Stimulated activated naive CD8-positive, alpha-beta T cell treated with anti-CD3 and anti-CD28 coated beads, Interleukin-15, Interleukin-2, amounts not matched to agents 100 U/mL and 50 U/mL, for 24 hours (primary cell): ENCODE data around the gene MYLK.

Experiments
- ATAC-seq: fragments of 150-1000 bp; cut with Tn5 transposase; one replicate; pipeline ENCODE4 v1.10.0; 2021
- DNase-seq: peaks from one replicate; pipeline ENCODE4 v3.0.0; 2021

MYLK gene

GRCh38 chr3:123769356-123769743, 114.8 kb downstream of the MYLK start:
- DNase-seq (no peak), ATAC-seq (no peak)

GRCh38 chr3:123768480-123769355, 115.4 kb downstream of the MYLK start:
- no peak for DNase-seq
- ATAC-seq = no peak

- ATAC-seq = no peak
Measured at GRCh38 chr3:123767564-123768292, 116.4 kb downstream of the MYLK start.

GRCh38 chr3:123767009-123767372, 117.1 kb downstream of the MYLK start:
- DNase-seq = no peak
- ATAC-seq = no peak

More at GRCh38 chr3:123767564-123768292, 116.4 kb downstream of the MYLK start:
- DNase-seq = no peak

- no peak for ATAC-seq
- DNase-seq = no peak
Measured at GRCh38 chr3:123766193-123767008, 117.7 kb downstream of the MYLK start.

DNA sequence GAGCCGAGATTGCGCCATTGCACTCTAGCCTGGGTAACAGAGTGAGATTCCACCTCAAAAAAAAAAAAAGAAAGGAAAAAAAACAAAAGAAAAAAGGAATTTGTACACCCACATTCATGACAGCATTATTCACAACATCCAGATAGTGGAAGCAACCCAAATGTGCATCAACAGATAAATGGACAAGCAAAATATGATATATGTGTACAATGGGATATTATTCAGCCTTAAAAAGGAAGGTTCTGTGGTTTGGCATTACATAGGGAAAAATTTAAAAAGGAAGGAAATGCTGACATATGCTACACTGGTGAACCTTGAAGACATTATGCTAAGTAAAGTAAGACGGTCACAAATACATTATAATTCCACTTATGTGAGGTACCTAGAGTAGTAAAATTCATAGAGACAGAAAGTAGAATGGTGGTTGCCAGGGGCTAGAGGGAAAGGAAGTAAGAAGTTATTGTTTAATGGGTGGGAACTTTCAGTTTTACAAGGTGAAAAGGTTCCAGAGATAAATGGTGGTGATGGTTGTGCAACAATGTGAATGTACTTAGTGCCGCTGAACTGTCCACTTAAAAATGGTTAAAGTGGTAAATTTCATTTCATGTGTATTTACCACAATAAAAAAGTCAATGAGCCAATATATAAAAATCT, 118.5 kb downstream of the MYLK start:
- DNase-seq = no peak

GRCh38 chr3:123764647-123765046, 119.5 kb downstream of the MYLK start:
- no peak for DNase-seq

More for the DNA sequence above, 118.5 kb downstream of the MYLK start:
- ATAC-seq = no peak

GRCh38 chr3:123762805-123763204, 121.3 kb downstream of the MYLK start:
- DNase-seq (no peak), ATAC-seq (no peak)

More at GRCh38 chr3:123764647-123765046, 119.5 kb downstream of the MYLK start:
- ATAC-seq = no peak

- no peak for DNase-seq
- no peak for ATAC-seq
Measured at GRCh38 chr3:123760817-123761216, 123.3 kb downstream of the MYLK start.

GRCh38 chr3:123759871-123760270, 124.3 kb downstream of the MYLK start:
- no peak for DNase-seq
- no peak for ATAC-seq

GRCh38 chr3:123759311-123759710, 124.8 kb downstream of the MYLK start:
- DNase-seq (no peak), ATAC-seq (no peak)

DNA sequence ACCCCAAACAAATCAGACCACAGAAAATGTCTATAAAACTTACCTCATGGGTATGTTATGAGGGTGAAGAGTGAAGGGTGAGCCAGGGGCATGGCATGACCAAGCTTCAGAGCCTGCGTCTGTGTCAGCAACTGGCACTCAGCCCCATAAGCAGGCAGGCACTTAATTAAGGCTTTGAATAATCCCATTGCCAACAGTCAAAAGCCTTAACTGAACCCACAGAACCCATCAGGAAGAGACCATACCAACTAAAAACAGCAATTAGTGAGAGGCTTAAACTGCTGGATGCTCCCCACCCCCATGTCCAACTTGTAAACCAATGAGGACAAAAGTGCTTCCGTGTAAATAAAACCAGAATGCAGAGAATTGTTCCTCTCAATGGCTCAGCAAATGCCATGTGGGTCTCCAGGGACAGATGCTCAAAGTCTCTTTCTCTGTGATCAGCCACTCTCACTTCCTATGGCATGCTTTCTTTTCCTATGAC, 126.0 kb downstream of the MYLK start:
- DNase-seq (no peak), ATAC-seq (no peak)

DNA sequence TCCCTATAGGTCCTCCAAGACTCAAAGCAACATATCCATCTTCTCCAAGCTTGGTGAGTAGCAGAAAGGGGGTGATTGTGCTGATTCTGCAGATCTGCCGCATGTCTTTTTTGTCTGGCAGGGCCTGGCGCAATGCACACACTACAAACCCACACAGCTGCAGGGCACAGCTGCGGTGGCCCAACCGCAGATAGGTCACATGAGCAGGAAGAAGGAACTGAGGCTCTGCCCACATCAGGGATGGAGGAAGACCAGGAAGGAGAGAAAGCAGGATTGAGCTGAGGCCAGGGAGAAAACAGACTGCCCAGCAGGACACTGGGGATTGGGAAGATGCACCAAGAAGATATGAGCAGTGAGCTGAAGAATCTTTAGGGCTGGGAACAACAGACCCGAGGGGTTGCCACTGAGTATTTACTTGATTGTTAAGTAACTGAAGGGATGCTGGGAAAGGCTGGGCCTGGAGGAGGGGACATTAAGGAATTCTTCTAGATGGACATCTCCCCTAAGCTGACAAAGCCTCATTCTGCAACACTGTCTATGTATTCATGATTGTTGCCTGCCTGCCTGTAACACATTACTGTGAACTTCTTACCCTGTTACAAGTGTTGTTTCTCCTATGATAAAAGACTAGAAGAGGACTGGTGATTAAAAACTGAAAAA, 126.7 kb downstream of the MYLK start:
- DNase-seq (no peak), ATAC-seq (no peak)

DNA sequence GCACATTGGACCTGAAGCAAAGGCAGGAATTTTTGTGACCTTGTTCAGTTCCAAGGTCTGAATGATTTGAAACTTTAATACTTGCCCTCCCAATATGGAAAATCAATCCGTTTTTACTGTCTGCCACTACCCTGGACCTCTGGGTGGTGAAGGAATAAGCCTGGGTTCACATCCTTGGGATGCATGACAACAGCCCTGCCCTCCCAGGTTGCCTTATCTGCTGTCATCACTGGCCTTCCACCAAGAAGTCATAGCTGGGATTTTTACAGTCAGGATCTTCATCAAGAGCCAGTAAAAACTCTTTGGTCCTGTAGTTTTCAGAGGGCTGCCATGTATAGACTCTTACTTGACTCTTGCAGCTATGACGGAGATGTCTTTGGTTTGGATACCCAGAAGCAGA, 128.6 kb downstream of the MYLK start:
- DNase-seq = no peak
- ATAC-seq = no peak

- DNase-seq = no peak
- ATAC-seq = no peak
Measured at GRCh38 chr3:123755085-123755484, 129.0 kb downstream of the MYLK start.

GRCh38 chr3:123753286-123753685, 130.8 kb downstream of the MYLK start:
- ATAC-seq = no peak
- DNase-seq = no peak

DNA sequence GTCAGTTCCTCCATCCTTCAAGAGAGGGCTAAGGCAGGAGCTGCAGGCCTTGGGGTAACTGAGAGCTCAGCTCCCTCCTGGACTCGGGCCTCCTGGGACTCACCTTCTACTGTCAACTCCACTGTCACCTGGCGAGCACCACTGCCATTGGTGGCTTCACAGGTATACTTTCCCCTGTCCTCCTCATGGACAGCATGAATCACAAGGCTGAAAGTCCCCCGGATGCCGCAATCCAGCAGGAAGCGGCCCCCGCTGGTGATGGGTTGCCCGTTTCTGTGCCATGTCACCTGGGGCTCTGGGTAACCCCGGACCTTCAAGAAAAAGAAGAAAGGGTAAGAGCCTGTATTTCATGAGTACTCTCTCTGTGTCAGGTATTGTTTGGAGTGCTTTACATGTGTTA, 131.9 kb downstream of the MYLK start:
- ATAC-seq (no peak), DNase-seq (no peak)

DNA sequence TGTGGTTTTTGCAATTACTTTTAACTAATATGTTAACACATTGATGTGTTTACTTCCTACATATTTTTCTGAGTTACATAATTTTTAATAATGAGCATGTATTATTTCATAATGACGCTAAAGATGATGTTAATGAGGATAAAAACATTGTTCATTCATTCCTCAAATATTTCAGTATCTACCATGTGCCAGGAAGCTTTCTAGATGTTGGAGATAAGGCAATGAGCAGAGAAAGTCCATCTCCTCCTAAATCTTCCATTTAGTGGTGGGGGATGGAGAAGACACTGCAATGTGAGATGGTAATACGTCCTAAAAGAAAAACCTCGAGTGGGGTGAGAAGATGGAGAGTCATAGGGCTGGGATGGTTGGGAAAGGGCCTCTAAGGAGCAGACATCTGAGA, 132.7 kb downstream of the MYLK start:
- ATAC-seq = no peak
- DNase-seq = no peak

DNA sequence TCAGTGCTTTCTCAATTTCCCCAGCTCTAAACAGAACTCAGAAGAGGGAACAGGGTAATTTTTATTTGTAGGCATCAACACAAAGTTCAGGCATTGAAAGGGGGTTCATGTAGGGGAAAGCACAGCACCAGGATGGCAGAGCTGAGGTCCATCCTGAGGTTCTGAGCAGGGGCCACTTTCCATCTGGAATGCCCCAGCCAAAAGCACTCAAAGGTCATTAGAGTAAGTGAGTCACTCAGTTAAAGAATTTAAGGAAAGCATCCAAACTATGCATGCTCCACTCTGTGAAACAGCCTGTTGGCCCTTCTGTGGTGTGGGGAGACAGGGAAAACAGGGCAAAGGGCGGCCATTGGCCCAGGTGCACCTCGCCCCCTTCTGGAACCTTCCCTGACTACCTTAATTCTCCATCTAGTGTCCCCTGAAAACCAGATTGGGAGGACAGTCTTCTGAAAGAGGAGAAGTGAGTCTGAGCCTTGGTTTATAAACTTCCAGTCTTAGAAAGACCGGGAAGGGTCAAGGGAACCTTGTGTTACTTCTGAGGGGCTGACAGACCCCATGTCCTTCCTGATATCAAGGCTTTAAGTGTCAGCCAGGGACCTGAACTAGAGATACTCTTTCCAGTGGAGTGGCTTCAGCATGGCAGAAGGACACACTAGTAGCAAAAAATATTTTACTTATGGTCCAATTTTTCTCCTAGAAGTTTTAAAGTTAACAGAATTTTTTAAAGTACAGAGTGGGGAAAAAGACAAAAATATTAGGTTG, 133.3 kb downstream of the MYLK start:
- ATAC-seq = no peak
- DNase-seq = no peak

DNA sequence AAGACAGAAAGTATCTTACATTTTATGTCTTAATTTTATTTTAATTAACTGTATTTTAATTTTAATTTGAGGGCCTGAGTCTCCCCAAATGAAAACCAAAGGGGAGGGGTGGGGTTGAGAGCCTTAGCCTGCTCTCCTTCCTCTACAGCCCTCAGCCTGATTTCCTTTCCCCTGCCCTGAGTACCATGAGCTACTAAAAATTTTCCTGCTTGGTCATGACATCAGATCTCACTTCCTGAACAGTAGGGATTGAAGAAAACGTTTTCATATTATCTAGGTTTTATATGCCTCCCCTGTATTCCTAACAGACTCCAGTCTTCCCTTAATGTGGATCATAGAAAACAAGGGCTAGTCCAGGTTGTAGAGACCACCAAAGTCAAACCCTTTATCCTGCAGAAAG, 133.9 kb downstream of the MYLK start:
- ATAC-seq (no peak), DNase-seq (no peak)

DNA sequence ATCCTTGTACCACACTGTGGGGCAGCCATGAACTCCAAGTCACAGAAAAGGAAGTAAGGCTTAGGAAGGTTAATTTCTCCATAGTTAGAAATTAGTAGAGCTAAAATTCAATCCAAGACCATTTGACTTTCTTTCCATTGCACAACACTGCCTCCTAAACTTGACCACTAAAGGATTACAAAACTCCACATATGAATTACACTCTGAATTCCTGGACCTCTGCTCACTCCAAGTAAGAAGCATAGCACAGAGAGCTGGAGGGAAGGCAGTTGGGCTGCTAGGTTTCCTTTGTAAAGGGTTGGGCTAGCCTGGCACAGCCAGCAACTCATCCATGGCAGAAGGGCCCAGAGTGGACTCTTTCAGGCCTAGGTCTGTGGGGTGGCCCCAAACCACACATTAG, 134.4 kb downstream of the MYLK start:
- DNase-seq = no peak
- ATAC-seq = no peak
